T-cell (primary cell): Measurements from ENCODE around the gene PAFAH1B2. TPM values are rescaled to one million over a fixed set of nuclear protein-coding genes. Genes with fewer than 3 reads are reported as not detected.
A peak's percentile ranks its signal among the peaks of the same experiment; 100 is the strongest.
"Not testable (repeated sequence)": the region's sequence is repeated elsewhere in the genome, so short reads cannot be mapped to it uniquely, and the experiment has no call there.

Experiments used
- ATAC-seq, 4 experiments: fragments of 200-7000 bp in 3 of 4; fragments of 150-1000 bp in 1 of 4; cut with Tn5 transposase; replicated peaks in 1 of 4; 1 replicate in 3 of 4; 2 replicates in 1 of 4; pipeline ENCODE4 v1.10.0; 2021; ENCODE audit warnings: moderate library complexity in 3 of 4, mild to moderate bottlenecking in 2 of 4, moderate number of reproducible peaks in 1 of 4
- CTCF ChIA-PET, 2 donors: fragments of 300-600 bp; sonication (Branson Sonifier 250); formaldehyde crosslinking; loops; one replicate each; lab custom pipeline; 2022; ENCODE audit warnings: antibody characterized with exemption in 2 of 2; lab: Charles Lee
- POLR2A ChIA-PET, 2 donors: fragments of 300-600 bp; sonication (Branson Sonifier 250); formaldehyde crosslinking; loops; one replicate each; lab custom pipeline; 2022; ENCODE audit warnings: antibody characterized with exemption in 2 of 2; lab: Charles Lee
- DNase-seq, 35 experiments: peaks; one replicate each; pipeline versions ENCODE4 v3.0.0 to v3.0.0-alpha.2; 2013 to 2023
- H3K27ac ChIP-seq: one replicate; pipeline ENCODE4 v1.5.1; 2013; ENCODE audit warnings: low read length
- H3K27me3 ChIP-seq, 2 experiments: replicated peaks in 1 of 2; 1 replicate in 1 of 2; 2 replicates in 1 of 2; pipeline versions ENCODE4 v1.6.1 to v1.7.0; 2013; ENCODE audit warnings: low read length in 1 of 2, mixed read lengths in 1 of 2; ENCODE audit not compliant: control insufficient read depth in 2 of 2, insufficient read depth in 2 of 2; ENCODE audit errors: extremely low read depth in 1 of 2
- H3K36me3 ChIP-seq, 2 donors: 1 replicate in 1 of 2; 2 replicates in 1 of 2; pipeline versions ENCODE4 v1.6.1 to v1.7.0; 2013; ENCODE audit warnings: low read length in 1 of 2; ENCODE audit not compliant: control insufficient read depth in 2 of 2, insufficient read depth in 1 of 2; ENCODE audit errors: extremely low read depth in 1 of 2
- H3K4me1 ChIP-seq, 2 experiments: 1 replicate in 1 of 2; 2 replicates in 1 of 2; pipeline versions ENCODE4 v1.6.1 to v1.7.0; 2013; ENCODE audit warnings: low read length in 2 of 2, mixed read lengths in 1 of 2; ENCODE audit not compliant: insufficient read depth in 2 of 2, control insufficient read depth in 1 of 2; ENCODE audit errors: extremely low read depth in 1 of 2
- H3K4me3 ChIP-seq, 2 donors: 1 replicate in 1 of 2; 2 replicates in 1 of 2; pipeline versions ENCODE4 v1.5.1 to v1.7.0; 2013; ENCODE audit warnings: mild to moderate bottlenecking in 2 of 2, low read length in 1 of 2, moderate library complexity in 1 of 2; ENCODE audit not compliant: control insufficient read depth in 1 of 2; ENCODE audit errors: extremely low read depth in 1 of 2
- H3K9me3 ChIP-seq: 2 replicates; pipeline ENCODE4 v1.7.0; 2013
- H3K27ac Mint-ChIP-seq, 2 donors: one replicate each; pipeline ENCODE4 v1.8.0; 2020 to 2021; ENCODE audit warnings: mild to moderate bottlenecking in 2 of 2, mixed read lengths in 2 of 2
- H3K27me3 Mint-ChIP-seq, 2 donors: one replicate each; pipeline ENCODE4 v1.8.0; 2021 to 2022; ENCODE audit warnings: mixed read lengths in 2 of 2
- H3K36me3 Mint-ChIP-seq: one replicate; pipeline ENCODE4 v1.8.0; 2021; ENCODE audit warnings: mixed read lengths
- H3K4me1 Mint-ChIP-seq, 3 donors: one replicate each; pipeline ENCODE4 v1.8.0; 2020 to 2022; ENCODE audit warnings: mixed read lengths in 3 of 3, mild to moderate bottlenecking in 1 of 3
- H3K4me3 Mint-ChIP-seq, 3 donors: one replicate each; pipeline ENCODE4 v1.8.0; 2020 to 2022; ENCODE audit warnings: mild to moderate bottlenecking in 3 of 3, mixed read lengths in 3 of 3, moderate library complexity in 3 of 3
- H3K9me3 Mint-ChIP-seq, 3 donors: one replicate each; pipeline ENCODE4 v1.8.0; 2020 to 2022; ENCODE audit warnings: mixed read lengths in 3 of 3
- WGBS: methylation state at CpG from one replicate; pipeline ENCODE4 v1.1.5; 2013; ENCODE audit warnings: missing lambda C conversion rate; ENCODE audit not compliant: insufficient coverage; 5-methylcytosine and 5-hydroxymethylcytosine counted together
- total RNA-seq, 35 experiments: library from RNA in 6 of 35; stranded (reverse) in 6 of 35; fragments of 120-200 nt in 1 of 35; gene quantifications; one replicate each; pipeline versions ENCODE4 v1.2.1 to v1.2.4 and lab custom pipeline; 2013 to 2026

The PAFAH1B2 gene
- total RNA-seq, 5 donors from 2014 or later (not counting 1 experiment from before 2014, with no cell fraction given) = 44.1 to 55.9 (median 55.6) TPM

GRCh38 chr11:117134979-117135378, 9.1 kb upstream of the PAFAH1B2 start:
- H3K27ac Mint-ChIP-seq, ATAC-seq, H3K4me3 Mint-ChIP-seq, H3K9me3 Mint-ChIP-seq, H3K4me3 ChIP-seq, H3K36me3 ChIP-seq, H3K36me3 Mint-ChIP-seq, CTCF ChIA-PET, DNase-seq, H3K27ac ChIP-seq, H3K4me1 ChIP-seq, H3K9me3 ChIP-seq, H3K4me1 Mint-ChIP-seq, H3K27me3 ChIP-seq, POLR2A ChIA-PET: not testable (repeated sequence)
- WGBS = no CpG with 5 or more reads among the region's 4 CpGs
- H3K27me3 Mint-ChIP-seq = peaks cover 4 to 13% of the 10 kb centered on the region in 2 donors

DNA sequence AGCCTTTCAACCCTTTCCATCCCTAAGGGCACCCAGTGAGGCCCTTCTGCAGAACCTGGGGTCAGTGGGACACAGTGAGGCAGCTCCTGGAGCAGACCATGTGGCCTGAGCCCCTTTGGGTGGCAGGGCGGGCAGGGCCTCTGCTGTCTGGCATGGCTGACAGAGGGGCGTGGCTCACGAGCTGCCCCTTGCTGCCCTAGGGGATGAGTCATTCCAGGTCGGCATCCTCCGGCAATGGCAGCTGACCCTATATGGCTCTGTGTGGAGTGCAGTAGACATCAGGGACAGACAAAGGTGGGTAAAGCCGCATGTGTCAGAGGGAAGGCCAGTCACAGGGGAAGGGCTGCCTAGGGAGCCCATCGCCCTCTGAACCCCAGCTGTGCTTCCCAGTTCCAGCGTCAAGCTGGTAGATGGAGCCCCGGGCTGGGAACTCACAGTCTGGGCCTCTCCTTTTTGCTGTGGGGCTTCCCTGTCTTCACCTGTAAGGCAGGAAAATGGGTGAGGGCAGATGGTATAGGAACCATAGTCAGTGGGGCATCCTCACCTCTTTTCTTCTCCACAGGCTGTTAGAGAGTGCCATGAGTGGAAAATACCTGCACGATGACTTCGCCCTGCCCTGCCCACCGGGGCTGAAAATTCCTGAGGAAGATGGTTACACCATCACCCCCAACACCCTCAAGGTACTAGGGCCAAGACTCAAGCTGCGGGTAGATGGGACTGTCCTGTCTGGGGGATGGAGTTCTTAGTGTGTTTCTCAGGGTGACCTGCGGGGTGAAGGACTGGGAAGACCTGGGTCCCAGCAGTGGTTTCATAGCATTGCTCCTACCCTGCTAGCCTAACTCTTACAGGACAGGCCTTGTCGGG, 6.6 kb upstream of the PAFAH1B2 start:
- H3K4me1 Mint-ChIP-seq, CTCF ChIA-PET, H3K4me1 ChIP-seq, H3K27me3 ChIP-seq, H3K4me3 Mint-ChIP-seq, POLR2A ChIA-PET, H3K9me3 Mint-ChIP-seq, H3K9me3 ChIP-seq, H3K27ac ChIP-seq, ATAC-seq, H3K36me3 Mint-ChIP-seq, H3K4me3 ChIP-seq, H3K36me3 ChIP-seq, DNase-seq, H3K27ac Mint-ChIP-seq: not testable (repeated sequence)
- H3K27me3 Mint-ChIP-seq = peaks cover 6 to 14% of the 10 kb centered on the region in 2 donors
- WGBS = no CpG with 5 or more reads among the region's 15 CpGs

DNA sequence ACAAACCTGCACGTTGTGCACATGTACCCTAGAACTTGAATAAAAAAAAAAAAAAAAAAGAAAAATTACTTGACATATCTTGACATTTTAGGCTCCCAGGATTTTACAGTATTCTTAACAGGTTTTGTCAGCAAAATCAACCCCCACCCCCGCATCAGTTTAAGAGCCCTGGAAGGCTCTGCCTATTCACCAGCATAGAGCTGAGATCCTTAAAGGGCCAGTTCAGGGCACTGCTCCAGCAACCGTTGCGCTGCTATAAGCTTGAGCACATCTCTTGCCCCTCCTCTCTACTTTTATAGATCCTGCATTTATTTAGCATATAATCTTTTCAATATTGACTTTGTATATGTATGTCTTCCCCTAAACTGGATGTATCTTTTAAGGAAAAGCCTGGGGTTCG, 697 bp upstream of the PAFAH1B2 start:
- ChIA-PET POLR2A (interaction anchor here (0.6 to 3.2 kb wide), 4 partner anchors 28 to 206 kb away, joined by 3 to 21 read pairs (median 6); partner anchors contain the start of gene SIDT2 (in 1 of the 2)), CTCF (interaction anchor here in 1 of 2 donors (0.5 to 1.9 kb wide), 5 partner anchors 15 to 307 kb away, joined by 3 to 8 read pairs (median 3); no protein-coding TSS in a partner anchor)
- Mint-ChIP-seq H3K36me3 (peaks cover 8% of the 10 kb centered on the region), H3K4me3 (peak overlapping the region; percentile 96 to 99 (median 98)), H3K27ac (peak overlapping the region; percentile 93), H3K27me3 (peaks cover 6 to 11% of the 10 kb centered on the region in 2 donors), H3K9me3 (no peaks in the 10 kb centered on the region), H3K4me1 (peaks cover 35 to 44% (median 40%) of the 10 kb centered on the region in 3 donors)
- peak in 3 of 4 experiments; percentile 28 to 42 (median 35) for ATAC-seq
- 0% methylated on average over 1 of the region's 5 CpGs for WGBS
- Histone ChIP-seq H3K4me1 (peaks cover 14 to 33% of the 10 kb centered on the region in 2 experiments), H3K36me3 (peaks cover 2 to 11% of the 10 kb centered on the region in 2 donors), H3K9me3 (no peaks in the 10 kb centered on the region), H3K4me3 (peak overlapping the region; percentile 73 to 94), H3K27me3 (peaks cover 0 to 8% of the 10 kb centered on the region in 2 experiments), H3K27ac (peak overlapping the region; percentile 72)
- DNase-seq = peak in 12 of 35 experiments; percentile 5 to 52 (median 12)

DNA sequence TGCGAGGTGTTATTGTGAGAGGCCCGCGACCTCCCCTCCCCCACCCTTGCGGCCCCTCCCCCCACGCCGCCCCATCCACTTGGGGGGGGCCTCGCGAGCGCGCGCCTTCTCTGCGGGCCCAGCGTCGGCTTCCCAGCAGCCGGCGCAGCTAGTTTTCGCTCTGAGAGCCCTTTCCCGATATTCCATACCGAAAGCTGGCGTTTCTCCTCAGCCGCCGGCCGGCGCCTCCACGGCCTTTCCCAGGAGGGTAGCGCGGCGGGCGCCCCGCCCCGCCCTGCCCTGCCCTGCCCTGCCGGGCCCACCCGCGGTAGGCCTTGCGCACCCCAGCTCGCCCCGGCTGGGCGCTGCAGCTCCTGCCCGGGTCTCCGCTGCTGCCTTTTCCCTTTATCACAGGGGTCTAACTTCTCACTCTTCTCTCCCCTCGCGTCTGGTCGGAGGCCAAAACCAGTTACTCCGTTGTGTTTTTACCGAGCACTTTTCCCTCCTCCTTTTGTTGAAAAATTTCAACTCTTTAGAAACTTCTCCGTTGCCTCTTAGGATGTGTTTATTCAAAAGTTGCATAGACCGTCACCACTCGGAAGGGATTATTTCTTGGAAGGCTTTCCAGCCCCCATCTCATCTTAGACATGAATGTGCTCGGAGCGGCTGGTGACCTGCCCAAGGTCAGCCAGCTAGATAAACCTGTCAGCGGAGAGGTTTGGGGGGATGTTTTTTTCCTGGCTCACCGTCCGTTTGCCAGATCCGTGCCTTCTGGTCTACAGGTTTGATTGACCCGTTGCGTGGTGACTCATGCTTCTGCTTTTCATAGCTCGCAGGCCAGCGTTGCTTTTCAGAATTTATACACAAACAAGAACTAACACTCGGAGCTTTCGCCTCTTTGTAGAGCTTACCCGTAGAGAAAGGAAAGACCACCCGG, 648 bp downstream of the PAFAH1B2 start:
- peak overlapping the region; percentile 94 to 95 for H3K27ac Mint-ChIP-seq
- H3K4me3 ChIP-seq = peak overlapping the region; percentile 73 to 94
- ATAC-seq = peak; percentile 48 to 64 (median 63)
- WGBS = 1% methylated on average over 38 of the region's 62 CpGs
- H3K36me3 Mint-ChIP-seq = peaks cover 8% of the 10 kb centered on the region
- peaks cover 14 to 44% of the 10 kb centered on the region in 2 experiments for H3K4me1 ChIP-seq
- H3K27me3 ChIP-seq = no peaks in the 10 kb centered on the region
- H3K4me3 Mint-ChIP-seq = peak overlapping the region; percentile 96 to 99 (median 98)
- H3K9me3 ChIP-seq = no peaks in the 10 kb centered on the region
- ChIA-PET CTCF (interaction anchor here in 1 of 2 donors (0.6 to 1.9 kb wide), 8 partner anchors 11 to 357 kb away, joined by 3 to 8 read pairs (median 3); partner anchors contain the start of gene ZPR1), POLR2A (interaction anchor here (0.6 to 3.2 kb wide), 5 partner anchors 33 to 357 kb away, joined by 3 to 21 read pairs (median 4); partner anchors contain the start of genes SIDT2 (in 2 of the 2) and ZPR1 (in 2 of the 2))
- H3K36me3 ChIP-seq = peaks cover 2 to 12% of the 10 kb centered on the region in 2 donors
- peak in 18 of 35 experiments; percentile 1 to 38 (median 14) for DNase-seq
- peaks cover 40 to 48% (median 43%) of the 10 kb centered on the region in 3 donors for H3K4me1 Mint-ChIP-seq
- H3K27ac ChIP-seq = peak overlapping the region; percentile 72
- peaks cover 5% of the 10 kb centered on the region in 2 donors for H3K27me3 Mint-ChIP-seq
- H3K9me3 Mint-ChIP-seq = no peaks in the 10 kb centered on the region

DNA sequence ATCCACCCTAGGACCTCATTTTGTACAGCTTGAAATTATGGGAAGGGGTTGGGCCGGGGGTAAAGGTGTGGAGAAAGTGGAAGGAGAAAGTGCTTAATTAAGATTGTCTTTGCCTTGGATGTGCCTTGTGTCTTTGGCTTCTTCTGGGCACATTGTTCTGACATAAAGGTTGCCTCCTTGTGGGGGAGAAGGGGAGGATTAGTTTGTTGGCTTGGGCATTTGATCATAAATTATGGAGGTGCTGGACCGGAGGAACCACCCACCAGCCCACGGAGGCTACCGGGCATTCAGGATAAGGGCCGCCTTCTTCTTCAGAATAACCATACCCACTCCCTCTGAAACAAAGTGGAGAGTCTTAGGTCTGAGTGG, 1.3 kb downstream of the PAFAH1B2 start:
- Histone ChIP-seq H3K4me3 (peak overlapping the region; percentile 73 to 94), H3K9me3 (no peaks in the 10 kb centered on the region), H3K4me1 (peaks cover 14 to 46% of the 10 kb centered on the region in 2 experiments), H3K27ac (peak overlapping the region; percentile 44), H3K27me3 (no peaks in the 10 kb centered on the region), H3K36me3 (peaks cover 2 to 15% of the 10 kb centered on the region in 2 donors)
- CTCF ChIA-PET = interaction anchor here in 1 of 2 donors (0.6 to 1.9 kb wide), 5 partner anchors 27 to 220 kb away, joined by 3 to 8 read pairs (median 4); no protein-coding TSS in a partner anchor
- H3K27ac Mint-ChIP-seq = peak overlapping the region; percentile 94 to 95
- H3K4me1 Mint-ChIP-seq = peaks cover 42 to 52% (median 49%) of the 10 kb centered on the region in 3 donors
- H3K27me3 Mint-ChIP-seq = no peaks in the 10 kb centered on the region
- H3K36me3 Mint-ChIP-seq = peaks cover 8% of the 10 kb centered on the region
- DNase-seq (peak in 2 of 35 experiments; percentile 16 to 52), ATAC-seq (no peak)
- H3K4me3 Mint-ChIP-seq = peak overlapping the region; percentile 96 to 99 (median 98)
- WGBS = 0% methylated on average over 1 of the region's 5 CpGs
- POLR2A ChIA-PET = interaction anchor here (0.7 to 3.2 kb wide), 3 partner anchors 11 to 34 kb away, joined by 4 to 21 read pairs (median 6); partner anchors contain the start of gene SIDT2 (in 2 of the 2)
- H3K9me3 Mint-ChIP-seq = no peaks in the 10 kb centered on the region
